Activated T-helper 1 cell treated with anti-CD3 and anti-CD28 coated beads, Interleukin-2, amount 50 U/mL, for 16 hours (primary cell): ENCODE results near the gene SH3D19.
"Not testable (repeated sequence)": the region's sequence is repeated elsewhere in the genome, so short reads cannot be mapped to it uniquely, and the experiment has no call there.

Source experiments
- DNase-seq, 2 donors: peaks; one replicate each; pipeline ENCODE4 v3.0.0-alpha.2; 2020; ENCODE audit warnings: low read depth in 1 of 2, low spot score in 1 of 2

The SH3D19 gene

GRCh38 chr4:151163855-151164254 is 161.6 kb downstream of the SH3D19 start:
- no peak for DNase-seq

DNA sequence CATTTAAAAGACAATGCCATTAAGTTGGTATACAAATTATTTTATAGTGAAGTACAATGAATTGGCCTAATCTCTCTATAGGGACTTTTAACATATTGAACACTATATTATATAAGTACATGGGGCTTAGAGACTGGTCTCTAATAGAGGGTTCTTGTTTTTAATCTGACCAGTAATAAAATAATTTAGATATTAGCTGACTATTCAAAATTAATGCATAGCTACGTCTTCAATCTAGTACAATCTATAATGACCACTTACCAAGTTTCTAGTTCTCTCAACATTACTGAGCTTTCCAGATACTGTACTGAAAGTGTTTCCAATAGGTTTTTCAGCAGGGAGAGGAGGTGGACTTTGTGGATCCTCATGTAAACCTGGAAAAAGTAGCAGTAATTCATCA is 166.4 kb downstream of the SH3D19 start:
- DNase-seq: no peak

GRCh38 chr4:151157543-151157942 is 167.9 kb downstream of the SH3D19 start:
- no peak for DNase-seq

GRCh38 chr4:151153585-151153984 is 171.8 kb downstream of the SH3D19 start:
- DNase-seq: no peak

DNA sequence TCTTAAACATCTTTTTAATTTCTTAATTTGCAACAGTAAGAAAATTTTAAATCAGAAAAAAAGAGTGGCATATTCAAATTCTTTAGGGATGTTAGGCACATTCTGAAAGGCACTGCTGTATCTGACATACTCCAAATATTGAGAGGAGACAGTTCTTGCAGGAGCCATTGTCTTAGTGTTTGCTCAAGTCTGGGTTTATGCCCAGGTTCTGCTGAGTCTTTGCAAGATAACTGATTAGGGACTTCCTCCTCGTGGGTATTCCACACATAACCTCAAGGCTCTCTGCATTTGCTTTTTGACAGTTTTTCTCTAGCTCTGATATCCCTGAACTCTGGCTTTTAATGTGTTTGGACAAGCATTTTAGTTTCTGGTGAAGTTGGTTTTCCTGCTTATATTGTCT is 173.4 kb downstream of the SH3D19 start:
- DNase-seq: no peak

- no peak for DNase-seq
Observed at GRCh38 chr4:151150821-151151580, 174.4 kb downstream of the SH3D19 start.

- no peak for DNase-seq
Observed at GRCh38 chr4:151148261-151148660, 177.1 kb downstream of the SH3D19 start.

- no peak for DNase-seq
Observed at GRCh38 chr4:151147000-151147399, 178.4 kb downstream of the SH3D19 start.

- no peak for DNase-seq
Observed at GRCh38 chr4:151144329-151145072, 180.9 kb downstream of the SH3D19 start.

GRCh38 chr4:151143811-151144210 is 181.6 kb downstream of the SH3D19 start:
- DNase-seq: no peak

- no peak for DNase-seq
Observed at GRCh38 chr4:151143162-151143561, 182.2 kb downstream of the SH3D19 start.

DNA sequence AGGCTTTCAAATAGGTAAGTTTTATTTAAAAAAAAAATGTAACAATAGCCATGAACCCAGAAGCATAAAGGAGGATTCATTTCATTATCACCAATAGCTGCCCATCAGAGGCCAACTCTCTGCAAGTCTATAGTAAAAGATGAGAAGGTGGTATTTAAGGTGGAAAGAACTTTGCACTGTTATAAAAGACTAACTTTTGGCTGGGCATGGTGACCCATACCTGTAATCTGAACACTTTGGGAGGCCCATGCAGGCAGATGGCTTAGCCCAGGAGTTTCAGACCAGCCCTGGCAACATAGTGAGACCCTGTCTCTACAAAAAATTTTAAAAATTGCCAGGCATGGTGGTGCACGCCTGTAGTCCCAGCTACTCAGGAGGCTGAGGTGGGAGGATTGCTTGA is 182.6 kb downstream of the SH3D19 start:
- DNase-seq: no peak

DNA sequence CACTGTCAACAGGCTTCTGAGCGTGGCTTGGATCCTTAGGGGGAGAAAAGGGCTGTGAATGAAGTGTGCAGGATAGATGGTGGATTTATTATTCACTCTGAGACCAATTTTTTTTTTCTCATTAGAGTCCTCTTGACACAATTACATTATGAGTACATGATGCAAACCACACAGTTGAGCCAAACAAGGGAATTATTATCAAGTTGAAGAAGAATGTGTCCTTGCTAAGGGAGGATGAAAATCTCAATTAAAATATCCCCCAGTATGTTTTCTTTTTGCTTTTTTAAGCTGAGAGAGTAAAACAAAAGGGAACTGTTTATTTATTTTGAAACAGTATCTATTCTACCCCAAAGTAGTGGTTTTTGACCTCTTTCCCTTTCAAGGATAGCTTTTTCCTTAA is 185.6 kb downstream of the SH3D19 start:
- DNase-seq: no peak

GRCh38 chr4:151136048-151136447 is 189.4 kb downstream of the SH3D19 start:
- DNase-seq: not testable (repeated sequence)

GRCh38 chr4:151133311-151133710 is 192.1 kb downstream of the SH3D19 start:
- DNase-seq: no peak

DNA sequence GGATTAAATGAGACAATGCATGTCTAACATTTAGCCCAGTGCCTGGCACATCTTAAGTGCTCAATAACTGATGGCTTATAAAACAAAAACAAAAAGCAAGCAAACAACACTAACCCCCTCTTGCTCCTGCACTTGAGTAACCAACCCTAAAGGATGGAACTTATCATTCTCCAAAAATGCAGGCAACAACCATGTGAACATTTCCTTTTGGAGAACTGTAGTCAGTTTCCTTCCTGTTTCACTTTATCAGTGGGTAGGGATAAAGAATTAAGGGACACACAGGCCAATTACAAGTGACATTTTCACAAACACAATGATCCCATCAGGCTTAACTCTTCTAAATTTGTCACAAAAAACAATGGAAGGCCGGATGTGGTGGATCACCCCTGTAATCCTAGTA is 195.6 kb downstream of the SH3D19 start:
- DNase-seq: no peak

GRCh38 chr4:151117371-151117962 is 207.9 kb downstream of the SH3D19 start:
- no peak for DNase-seq

- DNase-seq: no peak
Observed at GRCh38 chr4:151114986-151115385, 210.4 kb downstream of the SH3D19 start.

DNA sequence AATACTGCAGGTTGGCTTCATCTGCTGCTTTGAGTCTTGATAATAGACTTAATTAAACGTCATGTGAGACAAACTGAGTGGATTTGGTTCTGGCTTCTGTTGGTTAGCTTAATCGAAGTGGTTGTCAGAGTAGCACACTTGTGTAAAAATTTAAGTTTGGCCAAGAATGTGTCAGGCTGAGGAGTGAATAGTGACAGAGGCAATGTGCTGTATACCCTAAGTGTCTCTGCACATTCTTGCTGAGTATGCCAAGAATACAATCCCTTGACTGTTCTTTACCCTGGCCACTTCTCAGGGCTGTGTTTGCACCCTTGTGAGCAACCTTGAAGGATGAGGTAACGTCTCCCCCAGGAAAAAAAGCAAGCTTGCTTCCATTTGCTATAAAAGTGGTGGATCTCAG is 211.1 kb downstream of the SH3D19 start:
- DNase-seq: no peak

- no peak for DNase-seq
Observed at GRCh38 chr4:151110236-151110635, 215.2 kb downstream of the SH3D19 start.

- no peak for DNase-seq
Observed at GRCh38 chr4:151107063-151107462, 218.3 kb downstream of the SH3D19 start.

DNA sequence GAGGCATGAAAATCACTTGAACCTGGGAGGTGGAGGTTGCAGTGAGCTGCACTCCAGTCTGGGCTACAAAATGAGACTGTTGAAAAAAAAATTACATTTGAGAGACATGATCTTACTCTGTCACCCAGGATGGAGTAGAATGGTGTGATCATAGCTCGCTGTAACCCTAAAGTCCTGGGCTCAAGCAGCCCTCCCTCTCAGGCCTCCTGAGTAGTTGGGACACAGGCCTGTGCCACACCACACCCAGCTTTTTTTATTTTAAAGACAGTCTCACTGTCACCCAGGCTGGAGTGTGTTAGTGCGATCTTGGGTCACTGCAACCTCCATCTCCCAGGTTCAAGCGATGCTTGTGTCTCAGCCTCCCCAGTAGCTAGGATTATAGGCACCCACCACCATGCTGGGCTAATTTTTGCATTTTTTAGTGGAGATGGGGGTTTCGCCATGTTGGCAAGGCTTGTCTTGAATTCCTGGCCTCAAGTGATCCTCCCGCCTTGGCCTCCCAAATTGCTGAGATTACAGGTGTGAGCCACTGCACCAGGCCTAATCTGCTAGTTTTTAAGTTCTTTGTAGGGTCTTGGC is 219.9 kb downstream of the SH3D19 start:
- no peak for DNase-seq
